Esophagus squamous epithelium (tissue), 5 donors: Measurements from ENCODE around the gene DFFA. TPM values are rescaled to one million over a fixed set of nuclear protein-coding genes. Genes with fewer than 3 reads are reported as not detected.
A peak's percentile ranks its signal among the peaks of the same experiment; 100 is the strongest.
"Not testable (repeated sequence)": the region's sequence is repeated elsewhere in the genome, so short reads cannot be mapped to it uniquely, and the experiment has no call there.

Experiments used
- DNase-seq: peaks from one replicate; lab custom pipeline; 2025; lab: John Stamatoyannopoulos, UW
- H3K27ac ChIP-seq, 4 donors: fragments of 200-600 bp; sonication (generic); one replicate each; pipeline ENCODE4 v1.5.1; 2016 to 2019; ENCODE audit warnings: mild to moderate bottlenecking in 1 of 4
- H3K27me3 ChIP-seq, 4 donors: fragments of 200-600 bp; sonication (generic); 1 replicate in 3 of 4; 2 replicates in 1 of 4; pipeline versions ENCODE4 v1.5.1 to v1.6.0; 2017 to 2021; ENCODE audit warnings: antibody characterized with exemption in 1 of 4
- H3K36me3 ChIP-seq, 3 donors: fragments of 200-600 bp; sonication (generic); one replicate each; pipeline ENCODE4 v1.5.1; 2016 to 2019
- H3K4me1 ChIP-seq, 3 donors: fragments of 200-600 bp; sonication (generic); one replicate each; pipeline ENCODE4 v1.5.1; 2017 to 2019
- H3K4me3 ChIP-seq, 4 donors: fragments of 200-600 bp; sonication (generic); 1 replicate in 3 of 4; 2 replicates in 1 of 4; pipeline ENCODE4 v1.5.1; 2016 to 2019; ENCODE audit warnings: mild to moderate bottlenecking in 2 of 4, moderate library complexity in 1 of 4
- H3K9me3 ChIP-seq, 3 donors: fragments of 200-600 bp; sonication (generic); one replicate each; pipeline ENCODE4 v1.5.1; 2016 to 2019
- CTCF ChIP-seq, 6 experiments: fragments of 450-650 bp in 4 of 6; fragments of 200-600 bp in 2 of 6; sonication (generic) in 2 of 6; IDR thresholded peaks; one replicate each; pipeline ENCODE4 v1.5.1; 2016 to 2019; ENCODE audit warnings: antibody characterized with exemption in 6 of 6, mild to moderate bottlenecking in 4 of 6, moderate library complexity in 4 of 6
- POLR2A ChIP-seq, 4 donors: fragments of 450-650 bp; IDR thresholded peaks; one replicate each; pipeline ENCODE4 v1.6.1; 2017; ENCODE audit warnings: antibody characterized with exemption in 4 of 4, mild to moderate bottlenecking in 4 of 4, moderate library complexity in 3 of 4
- WGBS, 2 donors: methylation state at CpG; one replicate each; pipeline ENCODE4 v1.1.5; 2018; 5-methylcytosine and 5-hydroxymethylcytosine counted together
- intact Hi-C: fragments of 100-400 bp; cut with DNase I; formaldehyde crosslinking; loops from one replicate; pipeline ENCODE4 v1.15.0; 2022
- total RNA-seq, 4 donors: library from RNA; depleted of rRNA; stranded (reverse); fragments of >200 nt; gene quantifications; one replicate each; pipeline ENCODE4 v1.1.0, GENCODE V29; 2016
- donor health status: DM: yes; HTN: yes; CAD: no.

The DFFA gene
- total RNA-seq, 4 donors from 2014 or later, result 14.9 to 40.4 (median 26.0) TPM

- H3K4me3 ChIP-seq, result no peak overlapping the region
- WGBS, 2 donors, result 63 to 70% methylated on average over 4 of the region's 4 CpGs
- H3K27me3 ChIP-seq, result no peaks in the 10 kb centered on the region
- H3K4me1 ChIP-seq, result peaks cover 20 to 57% (median 22%) of the 10 kb centered on the region in 3 donors
- no peak for TF ChIP-seq POLR2A (IDR thresholded peaks at IDR 0.05)
- no peak overlapping the region for H3K27ac ChIP-seq
- intact Hi-C loops, result loop anchor here (5.0 kb wide), 1 partner anchor 361 kb away; no protein-coding TSS in a partner anchor
- no peaks in the 10 kb centered on the region for H3K36me3 ChIP-seq
- DNase-seq, result no peak
- no peaks in the 10 kb centered on the region for H3K9me3 ChIP-seq
These were observed 34.3 kb upstream of the DFFA start for GRCh38 chr1:10506677-10507047.

- DNase-seq, H3K27ac ChIP-seq, H3K4me3 ChIP-seq, H3K9me3 ChIP-seq, H3K27me3 ChIP-seq, H3K36me3 ChIP-seq: not testable (repeated sequence)
- WGBS, 2 donors, result 86 to 90% methylated on average over 12 of the region's 12 CpGs
- peaks cover 15 to 52% (median 18%) of the 10 kb centered on the region in 3 donors for H3K4me1 ChIP-seq
- intact Hi-C loops, result loop anchor here (5.0 kb wide), 1 partner anchor 361 kb away; no protein-coding TSS in a partner anchor
These were observed 33.8 kb upstream of the DFFA start for GRCh38 chr1:10506046-10506676.

DNA sequence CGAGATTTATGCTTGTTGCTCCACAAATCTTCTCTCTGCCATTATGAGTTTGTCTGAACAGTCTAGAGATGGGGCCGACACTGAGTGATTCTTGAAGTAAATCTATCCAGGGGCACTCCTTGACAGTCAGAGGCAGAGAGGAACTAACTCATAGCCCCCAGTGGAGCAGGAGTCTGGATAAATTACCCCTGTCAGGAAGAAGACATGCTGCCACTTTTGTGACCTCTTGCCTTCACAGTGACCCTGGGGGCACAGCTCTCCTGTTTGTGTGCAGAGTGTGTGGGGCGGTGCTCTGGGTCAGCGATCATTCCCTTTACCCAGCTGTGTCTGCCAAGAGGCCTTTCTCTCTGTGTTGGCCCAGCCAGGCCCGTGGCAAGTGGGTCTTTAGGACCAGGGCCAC, 31.9 kb upstream of the DFFA start:
- DNase-seq, result no peak
- intact Hi-C loops, result no loop called here
- Histone ChIP-seq H3K4me1 (peaks cover 0 to 39% (median 0%) of the 10 kb centered on the region in 3 donors), H3K4me3 (no peak overlapping the region), H3K36me3 (no peaks in the 10 kb centered on the region), H3K9me3 (no peaks in the 10 kb centered on the region), H3K27ac (no peak overlapping the region), H3K27me3 (no peaks in the 10 kb centered on the region)
- TF ChIP-seq CTCF (IDR thresholded peaks at IDR 0.05) (no peak), POLR2A (IDR thresholded peaks at IDR 0.05) (no peak)
- 54 to 74% methylated on average over 4 to 5 of the region's 5 CpGs for WGBS, 2 donors

DNA sequence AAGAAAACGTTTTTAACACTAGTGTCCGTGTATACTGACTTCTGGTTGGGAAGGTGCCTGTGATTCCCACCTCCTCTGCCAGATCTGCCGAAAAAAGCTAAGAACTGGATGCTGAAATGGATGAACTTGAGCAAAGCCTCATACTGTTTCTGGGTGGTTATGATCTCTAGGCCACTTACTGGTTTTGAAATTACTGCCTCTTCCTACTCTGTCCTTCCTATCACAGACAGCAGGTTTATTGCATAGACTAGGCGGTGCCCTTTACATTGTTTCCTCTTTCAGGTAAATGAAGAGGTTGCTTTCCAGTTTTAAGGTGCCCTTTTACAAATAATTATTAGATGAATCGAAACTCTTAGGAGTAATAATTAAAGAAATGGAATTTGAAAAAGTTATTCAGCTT, 29.9 kb upstream of the DFFA start:
- intact Hi-C loops, result no loop called here
- H3K4me3 ChIP-seq, result no peak overlapping the region
- no peak for TF ChIP-seq POLR2A (IDR thresholded peaks at IDR 0.05)
- no peak for TF ChIP-seq CTCF (IDR thresholded peaks at IDR 0.05)
- peaks cover 0 to 3% (median 0%) of the 10 kb centered on the region in 3 donors for H3K36me3 ChIP-seq
- 79% methylated on average over 5 of the region's 5 CpGs for WGBS, 2 donors
- peaks cover 0 to 20% (median 0%) of the 10 kb centered on the region in 3 donors for H3K4me1 ChIP-seq
- DNase-seq, result no peak
- H3K27ac ChIP-seq, result no peak overlapping the region
- H3K9me3 ChIP-seq, result no peaks in the 10 kb centered on the region
- H3K27me3 ChIP-seq, result no peaks in the 10 kb centered on the region

DNA sequence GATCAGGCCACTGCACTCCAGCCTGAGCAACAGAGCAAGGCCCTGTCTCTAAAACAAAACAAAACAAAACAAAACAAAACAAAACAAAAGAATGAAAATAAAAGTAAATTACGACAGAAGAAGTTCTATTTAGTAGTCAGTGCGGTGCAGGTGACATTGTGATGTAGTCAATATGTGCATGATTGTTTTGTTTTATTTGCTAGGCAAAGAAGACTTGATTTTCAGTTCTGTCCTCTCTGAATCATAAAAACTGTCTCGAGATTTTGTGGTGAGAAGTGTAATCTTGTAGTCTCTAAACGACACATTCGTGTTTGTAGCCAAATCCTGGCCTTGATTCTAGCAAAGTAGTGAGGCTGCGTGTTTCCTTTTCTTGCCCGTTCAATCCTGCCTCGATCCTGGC, 25.9 kb upstream of the DFFA start:
- TF ChIP-seq CTCF (IDR thresholded peaks at IDR 0.05) (no peak), POLR2A (IDR thresholded peaks at IDR 0.05) (no peak)
- Histone ChIP-seq H3K27ac (no peak overlapping the region), H3K4me1 (peaks cover 11 to 51% (median 20%) of the 10 kb centered on the region in 3 donors), H3K36me3 (peaks cover 0 to 6% (median 0%) of the 10 kb centered on the region in 3 donors), H3K4me3 (no peak overlapping the region), H3K27me3 (no peaks in the 10 kb centered on the region), H3K9me3 (no peaks in the 10 kb centered on the region)
- intact Hi-C loops, result no loop called here
- WGBS, 2 donors, result 78 to 82% methylated on average over 8 of the region's 8 CpGs
- DNase-seq, result no peak

GRCh38 chr1:10497109-10497508, 24.8 kb upstream of the DFFA start:
- WGBS, 2 donors, result 46 to 84% methylated on average over 3 to 4 of the region's 7 CpGs
- Histone ChIP-seq H3K4me3 (no peak overlapping the region), H3K27ac (peak overlapping the region in 2 of 4 donors; percentile 93 to 94), H3K9me3 (no peaks in the 10 kb centered on the region), H3K4me1 (peaks cover 11 to 42% (median 20%) of the 10 kb centered on the region in 3 donors), H3K36me3 (peaks cover 0 to 6% (median 0%) of the 10 kb centered on the region in 3 donors), H3K27me3 (no peaks in the 10 kb centered on the region)
- no peak for TF ChIP-seq POLR2A (IDR thresholded peaks at IDR 0.05)
- TF ChIP-seq CTCF (IDR thresholded peaks at IDR 0.05), result no peak
- intact Hi-C loops, result no loop called here
- DNase-seq, result no peak
